LNCAP (cell line): Measurements from ENCODE around the gene GMEB2.

ENCODE experiments used
- CTCF ChIP-seq: fragments of 450-650 bp; IDR thresholded peaks from 2 replicates; pipeline ENCODE4 v1.5.1; 2017; ENCODE audit warnings: mild to moderate bottlenecking

The GMEB2 gene

GRCh38 chr20:63577317-63577894 lies 49.5 kb downstream of the GMEB2 start:
- no peak for TF ChIP-seq CTCF

- TF ChIP-seq CTCF, result no peak
Observed at GRCh38 chr20:63576311-63576710, 50.6 kb downstream of the GMEB2 start.

- no peak for TF ChIP-seq CTCF
Observed at GRCh38 chr20:63574829-63575743, 51.8 kb downstream of the GMEB2 start.

GRCh38 chr20:63574156-63574828 lies 52.6 kb downstream of the GMEB2 start, which contains the start of gene HELZ2:
Gene HELZ2, minus strand, starts transcription at chr20:63574239. Its CDS starts 1,854 bp downstream, at chr20:63572385.
- TF ChIP-seq CTCF, result no peak

GRCh38 chr20:63573647-63574131 lies 53.2 kb downstream of the GMEB2 start:
- TF ChIP-seq CTCF, result no peak

GRCh38 chr20:63572788-63573646 lies 53.9 kb downstream of the GMEB2 start:
- no peak for TF ChIP-seq CTCF
